K562 (cell line): ENCODE measurements around the gene GAL3ST3. TPM values are rescaled to one million over a fixed set of nuclear protein-coding genes. Genes with fewer than 3 reads are reported as not detected.

Experiments used
- ATF2 ChIP-seq: sonication (generic); formaldehyde crosslinking; IDR thresholded peaks from 2 replicates; pipeline ENCODE4 v1.8.1; 2022; ENCODE audit warnings: missing genetic modification reagents
- CTBP1 ChIP-seq: fragments of 450-650 bp; IDR thresholded peaks from 2 replicates; pipeline ENCODE4 v1.6.1; 2016; ENCODE audit warnings: borderline replicate concordance
- DACH1 ChIP-seq: fragments of 450-650 bp; IDR thresholded peaks from 2 replicates; pipeline ENCODE4 v1.6.1; 2018; ENCODE audit not compliant: partially characterized antibody
- DEAF1 ChIP-seq: fragments of 450-650 bp; formaldehyde crosslinking; IDR thresholded peaks from 2 replicates; pipeline ENCODE4 v1.4.0; 2020; ENCODE audit warnings: mild to moderate bottlenecking, moderate library complexity
- EP400 ChIP-seq: fragments of 450-650 bp; IDR thresholded peaks from 2 replicates; pipeline ENCODE4 v1.6.1; 2017; ENCODE audit warnings: antibody characterized with exemption, mild to moderate bottlenecking, moderate library complexity
- FOS ChIP-seq: IDR thresholded peaks from 3 replicates; pipeline ENCODE4 v1.6.1; 2011; ENCODE audit not compliant: insufficient read length; ENCODE audit errors: extremely low read depth
- FOXK2 ChIP-seq, 2 experiments: fragments of 450-650 bp; IDR thresholded peaks in 1 of 2; conservative IDR thresholded peaks in 1 of 2; 2 replicates each; pipeline ENCODE4 v1.6.1; 2016; ENCODE audit warnings: low read depth in 2 of 2, mild to moderate bottlenecking in 1 of 2
- HDGF ChIP-seq: fragments of 450-650 bp; IDR thresholded peaks from 2 replicates; pipeline ENCODE4 v1.6.1; 2016
- JUN ChIP-seq, 2 experiments: sonication (generic) in 1 of 2; formaldehyde crosslinking in 1 of 2; IDR thresholded peaks; 2 replicates each; pipeline versions ENCODE4 v1.6.1 to v1.8.0; 2012 to 2022; ENCODE audit warnings: borderline replicate concordance in 2 of 2, mild to moderate bottlenecking in 2 of 2, improper control_type of control experiment in 1 of 2, low read depth in 1 of 2, low read length in 1 of 2, missing genetic modification reagents in 1 of 2
- KAT7 ChIP-seq: sonication (generic); formaldehyde crosslinking; IDR thresholded peaks from 2 replicates; pipeline ENCODE4 v1.8.0; 2022; ENCODE audit warnings: missing genetic modification reagents, mild to moderate bottlenecking, borderline replicate concordance
- LARP7 ChIP-seq: fragments of 450-650 bp; IDR thresholded peaks from 2 replicates; pipeline ENCODE4 v1.6.1; 2016
- LEF1 ChIP-seq: fragments of 450-650 bp; IDR thresholded peaks from 2 replicates; pipeline ENCODE4 v1.6.1; 2016; ENCODE audit warnings: mild to moderate bottlenecking
- POLR2G ChIP-seq: fragments of 200-400 bp; formaldehyde crosslinking; IDR thresholded peaks from 2 replicates; pipeline ENCODE4 v1.6.1; 2017; ENCODE audit warnings: low read depth, mild to moderate bottlenecking, antibody characterized with exemption, low read length, moderate library complexity
- PURB ChIP-seq: sonication (generic); formaldehyde crosslinking; IDR thresholded peaks from 2 replicates; pipeline ENCODE4 v1.9.0; 2021; ENCODE audit warnings: low read depth, mild to moderate bottlenecking, missing genetic modification reagents
- RBM34 ChIP-seq: fragments of 200-400 bp; formaldehyde crosslinking; IDR thresholded peaks from 2 replicates; pipeline ENCODE4 v1.6.1; 2018; ENCODE audit warnings: low read length, borderline replicate concordance; ENCODE audit not compliant: insufficient read depth
- SAFB ChIP-seq: fragments of 200-400 bp; formaldehyde crosslinking; IDR thresholded peaks from 2 replicates; pipeline ENCODE4 v1.6.1; 2017; ENCODE audit warnings: low read depth, low read length, borderline replicate concordance
- WHSC1 ChIP-seq: IDR thresholded peaks from one replicate; pipeline ENCODE4 v1.6.1; 2012; ENCODE audit warnings: low read length, control low read depth, inconsistent platforms
- ZNF121 ChIP-seq: sonication (generic); formaldehyde crosslinking; conservative IDR thresholded peaks from 2 replicates; pipeline ENCODE4 v1.8.0; 2022; ENCODE audit warnings: missing genetic modification reagents
- ZNF133 ChIP-seq: fragments of 250-450 bp; sonication (Bioruptor Pico); IDR thresholded peaks from 2 replicates; pipeline ENCODE4 v1.4.0; 2020; ENCODE audit warnings: mild to moderate bottlenecking
- ZNF511 ChIP-seq: sonication (generic); formaldehyde crosslinking; IDR thresholded peaks from 2 replicates; pipeline ENCODE4 v1.8.0; 2022; ENCODE audit warnings: mild to moderate bottlenecking, missing genetic modification reagents
- ZNF561 ChIP-seq: fragments of 450-650 bp; formaldehyde crosslinking; conservative IDR thresholded peaks from 2 replicates; pipeline ENCODE4 v1.4.0; 2020; ENCODE audit warnings: mild to moderate bottlenecking, moderate library complexity
- polyA plus RNA-seq, 8 experiments: library from polyadenylated mRNA; depleted of rRNA in 4 of 8; stranded (reverse) in 5 of 8; unstranded in 3 of 8; fragments of >200 nt; fragmentation: Nextera tagmentation in 2 of 8; fragmentation: Illumina TruSeq in 1 of 8; extraction: Ambion mirVana in 2 of 8; extraction: Trizol in 1 of 8; gene quantifications; 2 replicates each; pipeline versions ENCODE4 v1.2.1 to v1.2.3, GENCODE V29; 2011 to 2014; ENCODE audit warnings: inconsistent platforms in 1 of 8, missing spikeins in 1 of 8
- total RNA-seq, 7 experiments: library from RNA; depleted of rRNA in 6 of 7; stranded (reverse); fragments of >200 nt in 6 of 7; fragmentation: Illumina TruSeq in 2 of 7; extraction: Trizol in 2 of 7; gene quantifications; 2 replicates each; pipeline versions ENCODE4 v1.2.1 to v1.2.3, GENCODE V29; 2011 to 2021; ENCODE audit warnings: low replicate concordance in 1 of 7

The GAL3ST3 gene
- total and polyA plus RNA-seq, 9 of the 15 experiments (the other 6 are each of a cell fraction or from before 2014, with no cell fraction given), result not detected

- TF ChIP-seq ATF2 (CRISPR knock-in tag) (no peak), FOS (peak; percentile 28), HDGF (no peak), DACH1 (no peak), CTBP1 (peak; percentile 95), ZNF561 (CRISPR knock-in tag) (no peak), SAFB (no peak), ZNF511 (CRISPR knock-in tag) (no peak), LEF1 (no peak), EP400 (peak; percentile 96), RBM34 (no peak), LARP7 (no peak), FOXK2 (conservative IDR thresholded peaks at IDR 0.05 in 1 of 2, IDR thresholded peaks at IDR 0.05 in 1 of 2; ENCODE audit: low read depth in 2 of 2) (peak; percentile 54 to 59; a peak in 2 of 4 replicates), DEAF1 (CRISPR knock-in tag) (no peak), PURB (CRISPR knock-in tag) (no peak), KAT7 (CRISPR knock-in tag) (no peak; the same call in 1 of the 2 replicates), ZNF121 (CRISPR knock-in tag) (no peak), WHSC1 (no peak), ZNF133 (no peak), POLR2G (peak; percentile 99), JUN (IDR thresholded peaks at IDR 0.05; ENCODE audit: borderline replicate concordance, low read depth, low read length) (peak; percentile 33; the same call in 1 of the 2 replicates), JUN (CRISPR knock-in tag; IDR thresholded peaks at IDR 0.05; ENCODE audit: borderline replicate concordance) (no peak)
These were observed 3.1 kb upstream of the GAL3ST3 start, which contains the start of gene SF3B2 (continued) for GRCh38 chr11:66051766-66052663.
